ENCODE data around the gene CRLF1.
A peak's percentile ranks its signal among the peaks of the same experiment; 100 is the strongest.

The CRLF1 gene

DNA sequence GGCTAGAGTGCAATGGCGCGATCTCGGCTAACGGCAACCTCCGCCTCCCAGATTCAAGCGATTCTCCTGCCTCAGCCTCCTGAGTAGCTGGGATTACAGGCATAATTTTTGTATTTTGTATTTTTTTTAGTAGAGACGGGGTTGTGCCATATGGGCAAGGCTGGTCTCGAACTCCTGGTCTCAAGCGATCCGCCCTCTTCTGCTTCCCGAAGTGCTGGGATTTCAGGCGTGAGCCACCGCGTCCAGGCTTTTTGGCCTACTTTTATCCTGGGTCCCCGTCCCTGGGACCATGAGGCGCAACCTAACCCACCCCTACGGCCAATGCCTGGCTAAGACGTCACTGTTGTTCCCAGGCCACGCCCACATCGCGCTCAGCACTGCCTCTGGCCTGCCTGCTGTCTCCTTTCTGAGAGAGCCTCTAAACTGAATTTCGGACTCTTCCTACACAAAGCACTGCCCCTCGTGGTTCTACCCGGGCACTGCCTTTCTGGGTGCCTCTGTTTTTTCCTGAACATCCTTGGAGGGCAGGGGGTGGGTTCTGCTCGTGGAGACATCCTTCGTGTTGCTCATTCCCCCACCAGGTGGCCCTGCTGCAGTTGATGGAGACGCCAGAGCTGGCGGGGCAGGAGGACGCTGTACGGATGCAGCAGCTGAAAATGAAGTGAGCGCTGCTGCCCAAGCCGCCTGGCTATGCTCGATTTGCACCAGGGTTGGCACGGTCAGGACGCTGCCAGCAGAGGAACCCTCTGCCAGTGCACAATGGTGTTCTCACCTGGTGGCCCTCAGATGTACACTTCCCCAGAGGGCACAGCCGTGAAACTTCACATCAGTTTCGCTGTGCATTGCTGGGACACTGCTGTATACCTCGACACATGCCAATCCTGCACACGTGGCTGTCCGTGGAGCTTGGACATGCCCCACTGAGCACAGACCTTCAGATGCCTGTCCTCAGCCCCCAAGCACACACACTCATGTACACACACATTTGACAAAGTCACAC, 16.0 kb downstream of the CRLF1 start:
- DNase-seq = no peak

DNA sequence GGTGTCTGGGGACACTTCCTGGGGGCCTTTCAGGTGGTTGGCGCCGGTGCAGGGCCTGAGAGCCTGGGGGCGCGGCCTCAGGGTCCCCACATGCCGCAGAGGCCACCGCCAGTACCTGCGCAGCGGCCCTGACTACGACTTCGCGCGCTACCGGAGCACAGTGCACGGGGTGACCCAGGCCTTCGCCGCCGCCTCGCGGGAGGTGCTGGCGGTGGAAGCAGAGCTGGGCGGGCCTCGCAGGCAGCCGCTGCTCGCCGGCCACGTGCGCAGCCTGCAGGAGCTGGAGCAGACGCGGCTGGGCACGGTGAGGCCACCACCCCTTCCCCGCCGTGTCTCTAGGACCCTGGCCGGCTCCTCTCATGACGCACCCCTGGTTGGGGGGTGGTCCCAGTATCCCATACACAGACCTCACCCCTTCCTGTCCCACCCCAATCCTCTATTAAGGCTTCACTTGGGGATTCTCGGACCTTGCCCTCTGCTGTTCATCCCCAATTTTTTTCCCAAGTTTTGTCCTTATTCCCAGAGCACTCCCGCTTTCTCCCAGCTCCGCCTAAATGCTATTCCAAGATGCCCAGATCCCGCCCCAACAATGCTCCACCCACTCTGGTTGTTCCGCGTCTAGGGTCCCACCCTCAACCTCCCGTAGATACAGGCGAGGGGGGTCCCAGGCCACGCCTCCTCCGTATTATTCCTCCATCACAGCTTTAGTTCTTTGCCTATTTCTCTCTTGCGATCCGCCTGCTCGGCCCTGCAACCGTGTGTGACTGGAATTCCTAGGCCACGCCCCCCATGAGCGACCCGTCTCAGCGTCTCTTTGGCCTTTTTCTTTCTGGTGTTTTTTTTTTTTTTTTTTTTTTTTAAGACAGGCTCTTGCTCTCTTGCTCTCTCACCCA, 17.0 kb downstream of the CRLF1 start:
- DNase-seq = no peak

DNA sequence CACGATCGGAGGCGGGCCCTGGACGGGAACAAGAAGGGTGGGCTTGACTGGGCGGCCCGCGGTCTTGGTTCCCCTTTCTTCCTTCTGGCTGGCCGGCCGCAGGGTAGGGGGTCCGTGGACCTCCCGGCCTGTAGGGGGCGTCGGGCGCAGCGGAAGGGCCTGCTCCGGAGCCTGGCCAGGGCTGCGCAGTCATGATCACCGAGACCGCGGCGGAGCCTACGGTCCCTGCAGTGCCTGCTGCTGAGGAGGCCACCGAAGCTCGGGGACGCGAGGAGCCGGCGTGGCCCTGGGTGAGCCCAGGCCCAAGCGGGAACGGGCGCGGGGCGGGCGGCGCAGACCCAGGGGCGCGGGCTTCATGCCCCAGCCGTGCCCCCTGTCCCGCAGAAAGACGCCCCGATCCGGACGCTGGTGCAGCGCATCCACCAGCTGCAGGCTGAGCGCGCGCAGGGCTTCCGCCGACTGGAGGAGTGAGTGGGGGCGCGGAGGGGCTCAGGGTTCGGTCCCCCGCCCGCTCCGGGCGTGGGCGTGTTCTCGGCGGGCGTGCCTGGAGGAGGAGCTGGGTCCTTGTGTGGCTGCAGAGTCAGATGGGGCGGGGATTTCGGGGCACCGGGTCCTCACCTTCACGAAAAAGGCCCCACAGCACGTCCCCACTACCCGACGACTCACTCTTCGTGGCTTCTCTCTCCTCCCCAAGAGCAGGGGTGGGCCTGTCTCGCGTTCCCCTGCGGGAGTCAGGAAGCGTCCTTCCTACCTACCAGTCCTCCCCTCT, 17.8 kb downstream of the CRLF1 start, which contains the start of gene REX1BD:
Gene REX1BD (plus strand): TSS at position 188 of the 769 bp plus-strand sequence. CDS start 4 bp downstream, at position 192.
- peak; percentile 91 for DNase-seq

DNA sequence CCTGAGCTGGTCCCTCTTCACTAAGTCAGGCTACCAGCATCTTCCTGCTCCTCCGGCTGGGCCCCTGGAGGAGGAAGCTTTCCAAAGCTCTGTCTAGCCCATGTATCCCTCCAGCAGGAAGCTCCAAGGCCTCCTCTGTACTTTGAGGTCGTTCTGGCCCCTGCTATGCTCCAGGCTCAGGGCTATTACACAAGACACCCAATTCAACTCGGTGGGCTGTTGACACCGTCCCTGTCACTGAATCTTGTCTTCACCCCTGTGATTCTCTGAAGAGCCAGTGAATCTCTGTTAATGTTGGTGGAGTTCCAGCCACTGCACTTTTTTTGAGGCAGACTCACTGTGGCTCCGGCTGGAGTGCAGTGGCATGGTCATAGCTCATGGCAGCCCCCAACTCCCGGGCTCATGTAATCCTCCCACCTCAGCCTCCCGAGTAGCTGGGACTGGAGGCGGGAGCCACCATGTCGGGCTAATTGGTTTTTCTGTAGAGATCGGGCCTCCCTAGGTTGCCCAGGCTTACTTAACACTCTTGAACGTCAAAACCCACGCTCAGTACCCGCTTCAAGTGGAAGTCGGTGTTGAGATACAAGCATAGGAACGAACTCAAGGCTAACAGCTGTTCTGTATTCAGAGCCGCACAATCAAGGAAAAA, 18.5 kb downstream of the CRLF1 start:
- DNase-seq = no peak

DNA sequence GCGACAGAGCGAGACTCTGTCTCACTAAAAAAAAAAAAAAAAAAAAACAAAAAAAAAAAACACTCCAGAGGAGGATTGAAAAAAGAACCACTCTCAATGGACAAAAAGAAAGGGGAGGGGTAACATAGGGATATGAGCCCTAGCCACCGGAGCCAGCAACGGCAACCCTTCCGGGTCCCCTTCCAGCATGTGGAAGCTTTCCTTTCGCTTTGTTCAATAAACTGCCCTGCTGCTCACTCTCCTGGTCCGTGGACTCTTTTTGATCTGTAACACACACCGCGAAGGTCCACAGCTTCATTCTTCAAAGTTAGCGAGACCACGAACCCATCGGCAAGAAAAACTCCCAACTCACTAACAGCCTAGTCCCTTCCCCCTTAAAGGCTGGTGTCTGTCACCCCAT, 19.0 kb downstream of the CRLF1 start:
- no peak for DNase-seq

DNA sequence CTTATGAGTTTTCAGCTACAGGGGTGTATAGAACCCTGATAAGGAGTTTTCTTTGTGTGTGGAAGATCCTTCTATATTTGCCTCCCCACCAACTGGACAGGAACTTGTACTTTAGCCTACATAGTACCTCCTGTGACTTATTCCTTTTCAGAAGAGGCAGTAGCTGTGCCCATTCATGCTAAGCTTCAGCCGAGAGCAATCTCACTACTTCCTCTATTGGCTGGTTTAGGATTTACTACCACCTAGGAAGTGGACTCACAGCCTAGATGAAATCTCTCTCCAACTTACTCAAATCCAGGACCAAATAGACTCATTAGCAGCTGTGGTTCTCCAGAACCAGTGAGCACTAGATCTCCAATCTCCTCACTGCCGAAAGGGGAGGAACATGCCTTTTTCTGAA, 20.3 kb downstream of the CRLF1 start:
- DNase-seq = no peak

DNA sequence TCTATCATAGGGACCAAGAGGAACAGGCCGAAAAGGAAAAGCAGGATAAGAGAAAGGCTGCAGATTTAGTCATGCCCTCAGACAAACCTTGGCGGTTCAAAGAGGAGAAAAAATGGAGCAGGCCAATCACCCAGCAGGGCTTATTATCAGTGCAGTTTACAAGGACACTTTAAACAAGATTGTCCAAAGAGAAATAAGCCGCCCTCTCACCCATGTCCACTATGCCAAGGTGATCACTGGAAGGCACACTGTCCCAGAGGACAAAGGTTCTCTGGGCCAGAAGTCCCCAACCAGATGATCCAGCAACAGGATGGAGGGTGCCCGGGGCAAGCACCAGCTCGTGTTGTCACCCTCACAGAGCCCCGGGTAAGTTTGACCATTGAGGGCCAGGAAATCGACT, 26.3 kb downstream of the CRLF1 start:
- no peak for DNase-seq

DNA sequence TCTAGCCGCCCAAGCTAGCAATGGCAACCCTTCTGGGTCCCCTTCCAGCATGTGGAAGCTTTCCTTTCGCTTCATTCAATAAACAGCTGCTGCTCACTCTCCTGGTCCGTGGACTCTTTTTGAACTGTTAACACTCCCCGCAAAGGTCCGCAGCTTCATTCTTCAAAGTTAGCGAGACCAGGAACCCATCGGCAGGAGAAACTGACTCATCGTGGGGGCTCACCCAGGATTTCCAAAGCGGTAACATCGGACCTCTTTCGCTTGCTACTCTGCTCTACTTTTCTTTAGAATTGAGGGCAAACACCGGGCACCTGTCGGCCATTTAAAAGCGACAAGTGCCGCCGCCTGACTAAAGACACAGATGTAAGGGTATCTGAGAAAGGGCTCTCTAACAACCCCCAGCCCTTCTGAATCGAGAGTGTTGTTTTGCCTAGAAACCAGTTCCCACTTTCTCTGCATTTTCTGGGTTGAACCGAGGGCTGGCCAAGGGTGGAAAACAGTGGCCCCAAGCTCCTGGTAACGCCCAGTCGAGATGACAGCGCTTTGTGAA, 29.2 kb downstream of the CRLF1 start:
- DNase-seq = no peak

DNA sequence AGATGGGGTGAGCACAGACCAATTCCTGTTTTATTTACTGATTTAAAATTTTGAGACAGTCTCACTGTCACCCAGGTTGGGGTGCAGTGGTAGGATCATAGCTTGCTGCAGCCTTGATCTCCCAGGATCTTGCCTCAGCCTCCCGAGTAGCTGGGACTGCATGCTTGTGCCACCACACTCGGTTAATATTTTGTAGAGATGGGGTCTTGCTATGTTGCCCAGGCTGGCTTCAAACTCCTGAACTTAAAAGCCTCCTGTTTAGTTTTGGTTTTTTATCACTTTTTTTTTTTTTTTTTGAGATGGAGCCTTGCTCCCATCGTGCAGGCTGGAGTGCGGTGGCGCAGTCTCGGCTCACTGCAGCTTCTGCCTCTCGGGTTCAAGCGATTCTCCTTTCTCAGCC, 30.2 kb downstream of the CRLF1 start:
- no peak for DNase-seq

DNA sequence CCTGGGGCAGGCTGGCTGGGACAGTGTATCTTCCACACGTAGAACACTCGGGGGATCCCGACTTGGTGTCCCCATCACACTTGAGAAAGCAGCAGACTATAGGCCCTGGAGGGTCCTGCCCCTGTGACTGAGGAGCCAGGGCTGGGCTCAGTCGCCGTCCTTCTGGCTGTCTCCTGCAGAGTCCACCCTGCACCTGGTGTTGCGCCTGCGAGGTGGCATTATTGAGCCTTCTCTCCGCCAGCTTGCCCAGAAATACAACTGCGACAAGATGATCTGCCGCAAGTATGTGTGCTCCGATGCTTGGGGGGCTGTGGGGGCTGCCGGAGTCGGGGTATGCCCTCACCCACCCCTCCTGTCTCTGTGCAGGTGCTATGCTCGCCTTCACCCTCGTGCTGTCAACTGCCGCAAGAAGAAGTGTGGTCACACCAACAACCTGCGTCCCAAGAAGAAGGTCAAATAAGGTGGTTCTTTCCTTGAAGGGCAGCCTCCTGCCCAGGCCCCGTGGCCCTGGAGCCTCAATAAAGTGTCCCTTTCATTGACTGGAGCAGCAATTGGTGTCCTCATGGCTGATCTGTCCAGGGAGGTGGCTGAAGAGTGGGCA, 31.8 kb downstream of the CRLF1 start:
- DNase-seq = no peak

DNA sequence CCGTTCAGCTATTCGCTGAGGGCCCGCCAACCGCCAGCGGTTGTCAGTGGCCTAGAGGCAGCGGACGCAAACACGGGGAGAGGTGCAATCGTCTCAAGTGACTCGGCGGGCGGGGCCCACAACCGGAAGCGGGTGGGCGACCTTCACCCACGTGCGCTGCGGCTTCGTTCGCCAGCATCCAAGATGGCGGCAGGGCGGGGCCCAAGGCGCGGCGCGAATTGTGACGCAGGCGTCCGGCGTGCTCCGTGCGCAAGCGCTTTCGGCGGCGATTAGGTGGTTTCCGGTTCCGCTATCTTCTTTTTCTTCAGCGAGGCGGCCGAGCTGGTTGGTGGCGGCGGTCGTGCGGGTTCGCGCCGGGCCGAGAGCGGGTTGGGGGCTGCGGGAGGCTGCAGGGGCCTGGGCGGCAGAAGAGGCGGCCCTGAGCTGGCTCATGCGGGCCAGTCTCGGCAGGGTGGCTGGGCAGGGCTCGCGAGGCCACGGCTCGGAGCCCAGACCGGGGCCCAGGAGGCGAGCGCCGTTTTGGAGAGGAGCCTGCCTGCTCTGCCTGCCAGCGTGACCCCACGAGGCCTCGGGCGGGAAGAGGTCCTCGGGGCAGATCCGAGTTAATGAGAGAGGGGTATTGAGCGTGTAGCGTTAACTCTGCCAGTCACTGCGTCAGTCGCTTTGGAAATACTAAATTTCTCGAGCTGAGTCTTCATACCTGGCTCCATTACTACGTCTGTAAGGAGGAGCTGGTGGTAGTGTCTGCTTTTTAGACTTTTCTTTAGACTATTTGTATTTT, 34.8 kb downstream of the CRLF1 start, which contains the start of gene UBA52:
Gene UBA52 (plus strand): TSS at position 294 of the 781 bp plus-strand sequence. CDS start 1,444 bp downstream, outside the sequence.
- peak; percentile 99 for DNase-seq

DNA sequence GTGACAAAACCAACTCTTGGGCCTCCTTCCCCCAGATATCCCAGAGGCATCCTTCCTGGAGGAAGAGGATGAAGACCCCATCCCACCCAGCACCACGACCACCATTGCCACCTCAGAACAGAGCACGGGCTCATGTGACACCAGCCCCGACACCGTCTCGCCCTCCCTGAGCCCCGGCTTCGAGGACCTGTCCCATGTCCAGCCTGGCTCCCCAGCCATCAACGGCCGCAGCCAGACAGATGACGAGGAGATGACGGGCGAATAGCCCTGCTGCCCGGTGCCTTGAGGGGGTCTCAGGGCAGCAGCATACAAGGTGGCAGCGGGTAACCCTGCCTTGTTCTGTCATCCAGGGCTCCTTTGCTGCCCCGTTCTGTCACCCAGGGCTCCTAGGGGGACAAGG, 38.2 kb downstream of the CRLF1 start:
- DNase-seq = no peak

DNA sequence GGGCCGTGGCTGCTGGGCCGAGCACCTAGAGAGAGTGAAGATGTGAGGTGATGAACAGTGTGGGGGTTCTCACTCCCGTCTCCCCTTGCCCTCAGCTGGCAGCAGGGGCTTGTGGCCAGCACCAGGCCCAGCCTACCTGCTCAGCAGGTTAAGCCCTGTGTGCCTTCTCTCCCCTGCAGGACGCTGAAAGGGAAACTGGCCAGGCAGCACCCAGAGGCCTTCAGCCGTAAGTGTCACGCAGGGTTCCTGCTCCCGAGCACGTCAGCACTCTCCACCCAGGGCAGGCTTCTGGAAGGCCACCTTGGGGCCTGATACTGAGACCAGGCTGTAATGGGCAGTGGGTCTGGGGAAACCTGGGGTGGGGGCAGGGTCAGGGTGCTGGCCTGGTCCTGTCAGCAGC, 39.6 kb downstream of the CRLF1 start:
- no peak for DNase-seq

DNA sequence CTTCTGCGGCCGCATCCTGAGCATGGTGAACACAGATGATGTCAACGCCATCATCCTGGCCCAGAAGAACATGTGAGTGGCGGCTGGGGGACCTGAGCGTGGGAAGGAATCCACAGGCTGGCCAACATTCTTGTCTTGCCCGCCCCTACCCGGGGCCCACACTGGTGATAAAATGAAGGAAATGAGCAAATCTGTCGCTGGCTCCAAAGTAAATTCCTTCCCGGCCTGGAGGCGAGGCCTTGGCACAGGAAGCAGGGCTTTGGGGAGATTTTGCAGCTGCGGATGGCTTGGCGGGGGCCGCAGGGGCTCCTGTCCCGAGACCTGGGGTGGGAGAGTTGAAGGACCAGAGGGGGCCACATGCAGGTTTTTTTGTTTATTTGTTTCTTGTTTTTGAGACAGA, 44.5 kb downstream of the CRLF1 start:
- no peak for DNase-seq

DNA sequence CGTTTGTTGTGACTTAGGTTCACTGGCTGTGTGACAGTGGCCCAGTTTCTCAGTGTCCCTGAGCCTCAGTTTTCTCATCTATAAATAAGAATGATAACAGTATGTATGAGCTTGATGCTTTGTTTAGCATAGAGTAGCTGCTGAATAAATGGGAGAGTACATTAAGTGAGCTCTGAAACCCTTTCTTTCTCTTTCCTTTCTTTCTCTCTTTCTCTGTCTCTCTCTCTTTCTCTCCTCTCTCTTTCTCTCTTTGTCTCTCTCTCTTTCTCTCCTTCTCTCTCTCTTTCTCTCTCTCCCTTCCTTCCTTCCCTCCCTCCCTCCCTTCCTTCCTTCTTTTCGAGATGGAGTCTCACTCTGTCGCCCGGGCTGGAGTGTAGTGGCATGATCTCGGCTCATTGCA, 46.9 kb downstream of the CRLF1 start:
- no peak for DNase-seq

DNA sequence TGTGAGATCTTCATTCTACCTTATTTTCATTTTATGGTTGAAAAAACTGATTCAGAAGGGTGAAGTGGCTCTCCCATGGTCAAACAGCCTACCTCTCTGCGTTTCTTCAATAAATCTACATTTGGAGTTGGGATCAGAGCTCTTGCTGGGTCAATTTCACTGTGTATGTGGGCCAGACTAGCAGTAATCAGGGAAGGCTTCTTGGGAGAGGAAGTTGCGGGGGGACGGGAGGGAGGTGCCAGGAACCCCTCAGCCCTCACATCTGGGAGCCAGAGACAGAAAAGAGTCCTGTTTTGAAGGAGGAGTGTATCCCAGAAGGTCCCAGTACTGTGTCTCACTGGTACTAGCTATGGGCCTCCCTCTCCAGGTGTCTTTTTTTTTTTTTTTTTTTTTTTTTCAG, 48.0 kb downstream of the CRLF1 start:
- no peak for DNase-seq

DNA sequence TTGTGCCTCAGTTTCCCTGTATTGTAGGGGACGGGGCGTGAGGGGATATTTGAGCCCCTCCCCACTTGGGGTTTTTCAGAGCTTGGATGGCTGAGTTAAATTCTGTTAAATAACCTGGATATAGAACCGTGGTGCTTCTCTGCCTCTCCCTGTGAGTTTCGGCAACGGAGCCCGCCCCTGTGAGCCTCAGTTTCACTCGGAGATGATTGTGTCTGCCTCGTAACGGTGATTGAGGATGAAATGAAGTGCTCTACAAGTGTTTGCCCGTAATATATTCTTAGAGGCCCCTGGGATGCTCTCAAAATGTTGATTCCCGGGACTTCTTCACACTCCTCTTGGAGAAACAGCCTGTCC, 48.4 kb downstream of the CRLF1 start:
- DNase-seq = no peak

DNA sequence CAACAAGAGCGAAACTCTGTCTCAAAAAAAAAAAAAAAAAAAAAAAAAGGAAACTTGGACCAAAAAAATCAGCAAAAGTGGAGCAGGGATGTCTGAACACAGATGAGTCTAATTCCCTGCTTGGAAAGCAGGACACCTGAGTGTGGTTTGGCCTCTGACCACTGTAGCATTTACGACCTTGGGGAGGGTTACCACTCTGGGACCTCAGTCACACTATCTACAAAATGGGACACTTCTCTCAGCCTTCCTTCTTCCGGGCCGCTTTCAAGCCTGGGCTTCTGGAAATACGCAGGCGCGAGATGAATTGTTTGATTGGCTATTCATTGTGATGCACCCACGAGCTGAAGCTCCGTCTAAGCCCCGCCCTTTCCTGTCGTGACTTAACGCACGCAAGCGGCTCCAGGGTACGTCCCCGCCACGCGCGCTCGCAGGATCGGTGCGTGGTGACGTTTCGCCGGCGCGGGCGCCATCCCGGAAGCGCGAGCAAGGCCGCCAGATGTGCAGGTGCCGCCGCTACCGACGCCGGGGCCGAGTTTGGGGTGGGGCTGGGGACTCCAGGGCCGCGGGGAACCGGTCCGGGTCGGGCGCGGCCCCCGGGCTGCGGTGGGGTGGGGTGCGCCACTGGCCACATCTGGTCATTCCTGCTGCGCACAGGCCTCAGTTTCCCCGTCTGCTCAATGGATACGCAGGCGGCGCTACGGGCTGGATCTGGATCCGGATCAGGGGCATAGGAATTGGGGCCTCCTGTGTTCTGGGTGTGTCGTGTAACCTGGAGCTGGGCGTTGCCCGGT, 49.0 kb downstream of the CRLF1 start, which contains the start of gene KXD1:
Gene KXD1 (plus strand): TSS at position 460 of the 791 bp plus-strand sequence. CDS start 4,187 bp downstream, outside the sequence.
- peak; percentile 94 for DNase-seq

DNA sequence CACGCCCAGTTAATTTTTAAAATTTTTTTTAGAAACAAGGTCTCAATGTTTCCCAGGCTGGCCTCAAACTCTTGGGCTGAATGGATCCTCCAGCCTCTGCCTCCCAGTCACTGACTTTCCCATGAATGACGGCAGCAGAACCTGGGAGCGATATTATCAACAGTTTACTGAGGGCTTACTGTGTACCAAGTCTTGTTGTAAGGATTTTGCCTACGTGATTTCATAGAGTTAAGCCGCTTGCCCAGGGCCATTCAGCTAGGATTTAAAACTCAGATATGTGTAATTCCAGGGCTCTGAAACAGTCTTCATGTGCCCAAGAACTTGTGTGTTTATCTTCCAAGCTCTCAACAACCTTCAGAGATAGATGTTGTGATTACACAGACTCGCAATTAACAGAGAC, 55.0 kb downstream of the CRLF1 start:
- no peak for DNase-seq
